ENCODE data around the gene MYEOV.

- TF ChIP-seq CTCF (IDR thresholded peaks at IDR 0.05) (peak; percentile 86), EZH2 (IDR thresholded peaks at IDR 0.05; ENCODE audit: borderline replicate concordance, insufficient read depth, low read depth, low read length, poor library complexity, severe bottlenecking) (no peak)
These were observed 1.7 kb upstream of the MYEOV start for GRCh38 chr11:69292221-69292648.
